Panc1 (cell line): ENCODE results near the gene HEPHL1. TPM values are rescaled to one million over a fixed set of nuclear protein-coding genes. Genes with fewer than 3 reads are reported as not detected.

Experiments used
- ATAC-seq: fragments of 200-7000 bp; cut with Tn5 transposase; 2 replicates; pipeline ENCODE4 v1.9.1; 2020; ENCODE audit warnings: mild to moderate bottlenecking, moderate library complexity
- BruUV-seq: library from RNA; stranded (reverse); fragments of 400-500 nt; replicated peaks from 2 replicates; lab custom pipeline; 2021; lab: Mats Ljungman, UMichigan
- CTCF ChIA-PET: fragments of 300-600 bp; sonication (Branson Sonifier 250); formaldehyde crosslinking; loops from one replicate; lab custom pipeline; 2022; ENCODE audit warnings: antibody characterized with exemption; lab: Charles Lee
- POLR2A ChIA-PET: fragments of 300-600 bp; sonication (Branson Sonifier 250); formaldehyde crosslinking; loops from one replicate; lab custom pipeline; 2022; ENCODE audit warnings: antibody characterized with exemption; lab: Charles Lee
- DNase-seq: peaks from one replicate; pipeline ENCODE4 v3.0.0-alpha.2; 2010; ENCODE audit warnings: low read depth, low spot score
- H3K27ac ChIP-seq: 2 replicates; pipeline ENCODE4 v1.5.1; 2011; ENCODE audit warnings: mild to moderate bottlenecking, low read length, inconsistent platforms
- H3K27me3 ChIP-seq: fragments of 200-500 bp; sonication (Bioruptor generic); 2 replicates; pipeline ENCODE4 v1.6.0; 2014; ENCODE audit warnings: low read length, inconsistent platforms; ENCODE audit not compliant: control insufficient read depth, insufficient read depth
- H3K36me3 ChIP-seq: fragments of 200-500 bp; sonication (Bioruptor generic); 2 replicates; pipeline ENCODE4 v1.5.1; 2014; ENCODE audit warnings: inconsistent platforms, mild to moderate bottlenecking, low read length, moderate library complexity; ENCODE audit not compliant: control insufficient read depth, insufficient read depth
- H3K4me1 ChIP-seq: 2 replicates; pipeline ENCODE4 v1.5.1; 2011; ENCODE audit warnings: inconsistent platforms, mild to moderate bottlenecking, low read length, moderate library complexity; ENCODE audit not compliant: control insufficient read depth, insufficient read depth
- H3K4me3 ChIP-seq, 2 experiments: 2 replicates each; pipeline ENCODE4 v1.5.1; 2011 to 2012; ENCODE audit warnings: low read depth in 2 of 2, low read length in 2 of 2, mild to moderate bottlenecking in 2 of 2, inconsistent platforms in 1 of 2, moderate library complexity in 1 of 2
- H3K9me3 ChIP-seq: fragments of 200-500 bp; sonication (Bioruptor generic); 2 replicates; pipeline ENCODE4 v1.5.1; 2014; ENCODE audit warnings: low read depth, mild to moderate bottlenecking, inconsistent platforms, low read length, moderate library complexity; ENCODE audit not compliant: control insufficient read depth, insufficient read depth
- POLR2AphosphoS5 ChIP-seq: IDR thresholded peaks from 2 replicates; pipeline ENCODE4 v1.6.1; 2012; ENCODE audit warnings: mild to moderate bottlenecking, low read depth, low read length, moderate library complexity
- SIN3A ChIP-seq: IDR thresholded peaks from 2 replicates; pipeline ENCODE4 v1.6.1; 2012; ENCODE audit warnings: low read depth, mild to moderate bottlenecking, low read length, moderate library complexity, borderline replicate concordance; ENCODE audit not compliant: insufficient read depth
- TCF7L2 ChIP-seq: IDR thresholded peaks from 2 replicates; pipeline ENCODE4 v1.6.1; 2011; ENCODE audit warnings: mild to moderate bottlenecking, low read depth, low read length, inconsistent platforms
- in situ Hi-C: cut with HindIII; loops from 2 replicates; pipeline ENCODE4 v1.10.0; 2016; ENCODE audit warnings: low sequenced_read_pairs, low pct_unique_long_range_greater_than_20kb
- intact Hi-C: fragments of 100-400 bp; cut with micrococcal nuclease; formaldehyde crosslinking; loops from one replicate; pipeline ENCODE4 v1.10.0; 2022; ENCODE audit not compliant: unreplicated experiment
- total RNA-seq: library from RNA; stranded (reverse); gene quantifications from one replicate; pipeline ENCODE4 v1.2.1, GENCODE V29; 2021; ENCODE audit not compliant: unreplicated experiment
- TF ChIP-seq, protein P1 (sequence below): fragments of 450-650 bp; IDR thresholded peaks from 2 replicates; pipeline ENCODE4 v1.5.1; 2017; ENCODE audit warnings: mild to moderate bottlenecking
- TF ChIP-seq, protein P2 (sequence below), 2 experiments: IDR thresholded peaks; 2 replicates each; pipeline ENCODE4 v1.6.1; 2011 to 2012; ENCODE audit warnings: low read depth in 2 of 2, control low read depth in 1 of 2, low read length in 1 of 2, mild to moderate bottlenecking in 1 of 2, moderate library complexity in 1 of 2; ENCODE audit not compliant: insufficient read depth in 1 of 2

Gene HEPHL1
- total RNA-seq, 1 experiment from 2014 or later, result not detected

DNA sequence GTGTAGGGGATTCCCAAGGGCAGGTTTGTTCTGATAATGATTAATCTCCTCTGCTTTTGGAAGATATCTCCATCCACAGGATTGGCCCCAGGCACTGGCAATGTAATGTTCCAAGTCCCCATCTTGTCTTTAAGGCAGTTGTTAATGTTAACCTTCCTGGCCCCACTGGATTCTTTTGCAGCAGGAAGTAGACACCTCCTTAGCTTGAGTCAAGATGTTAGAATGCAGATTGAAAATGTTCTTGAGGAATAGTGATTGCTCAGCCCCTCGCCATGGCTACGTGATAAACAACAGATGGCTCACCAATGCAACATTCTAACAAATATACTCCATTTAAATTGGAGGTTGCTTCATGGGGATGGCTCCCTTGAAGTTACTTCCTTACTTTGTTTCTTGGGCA is 7.3 kb downstream of the HEPHL1 start:
- intact Hi-C loops, result no loop called here
- Histone ChIP-seq H3K27me3 (no peaks in the 10 kb centered on the region), H3K9me3 (no peaks in the 10 kb centered on the region), H3K36me3 (no peaks in the 10 kb centered on the region), H3K4me1 (no peaks in the 10 kb centered on the region), H3K27ac (no peak overlapping the region), H3K4me3 (no peak overlapping the region)
- in situ Hi-C loops, result no loop called here
- no TSS peak for BruUV-seq
- DNase-seq, result no peak
- ATAC-seq, result no peak
- TF ChIP-seq, protein P1, sequence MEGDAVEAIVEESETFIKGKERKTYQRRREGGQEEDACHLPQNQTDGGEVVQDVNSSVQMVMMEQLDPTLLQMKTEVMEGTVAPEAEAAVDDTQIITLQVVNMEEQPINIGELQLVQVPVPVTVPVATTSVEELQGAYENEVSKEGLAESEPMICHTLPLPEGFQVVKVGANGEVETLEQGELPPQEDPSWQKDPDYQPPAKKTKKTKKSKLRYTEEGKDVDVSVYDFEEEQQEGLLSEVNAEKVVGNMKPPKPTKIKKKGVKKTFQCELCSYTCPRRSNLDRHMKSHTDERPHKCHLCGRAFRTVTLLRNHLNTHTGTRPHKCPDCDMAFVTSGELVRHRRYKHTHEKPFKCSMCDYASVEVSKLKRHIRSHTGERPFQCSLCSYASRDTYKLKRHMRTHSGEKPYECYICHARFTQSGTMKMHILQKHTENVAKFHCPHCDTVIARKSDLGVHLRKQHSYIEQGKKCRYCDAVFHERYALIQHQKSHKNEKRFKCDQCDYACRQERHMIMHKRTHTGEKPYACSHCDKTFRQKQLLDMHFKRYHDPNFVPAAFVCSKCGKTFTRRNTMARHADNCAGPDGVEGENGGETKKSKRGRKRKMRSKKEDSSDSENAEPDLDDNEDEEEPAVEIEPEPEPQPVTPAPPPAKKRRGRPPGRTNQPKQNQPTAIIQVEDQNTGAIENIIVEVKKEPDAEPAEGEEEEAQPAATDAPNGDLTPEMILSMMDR, result no peak
- no peak for TF ChIP-seq POLR2AphosphoS5
- TF ChIP-seq, protein P2, sequence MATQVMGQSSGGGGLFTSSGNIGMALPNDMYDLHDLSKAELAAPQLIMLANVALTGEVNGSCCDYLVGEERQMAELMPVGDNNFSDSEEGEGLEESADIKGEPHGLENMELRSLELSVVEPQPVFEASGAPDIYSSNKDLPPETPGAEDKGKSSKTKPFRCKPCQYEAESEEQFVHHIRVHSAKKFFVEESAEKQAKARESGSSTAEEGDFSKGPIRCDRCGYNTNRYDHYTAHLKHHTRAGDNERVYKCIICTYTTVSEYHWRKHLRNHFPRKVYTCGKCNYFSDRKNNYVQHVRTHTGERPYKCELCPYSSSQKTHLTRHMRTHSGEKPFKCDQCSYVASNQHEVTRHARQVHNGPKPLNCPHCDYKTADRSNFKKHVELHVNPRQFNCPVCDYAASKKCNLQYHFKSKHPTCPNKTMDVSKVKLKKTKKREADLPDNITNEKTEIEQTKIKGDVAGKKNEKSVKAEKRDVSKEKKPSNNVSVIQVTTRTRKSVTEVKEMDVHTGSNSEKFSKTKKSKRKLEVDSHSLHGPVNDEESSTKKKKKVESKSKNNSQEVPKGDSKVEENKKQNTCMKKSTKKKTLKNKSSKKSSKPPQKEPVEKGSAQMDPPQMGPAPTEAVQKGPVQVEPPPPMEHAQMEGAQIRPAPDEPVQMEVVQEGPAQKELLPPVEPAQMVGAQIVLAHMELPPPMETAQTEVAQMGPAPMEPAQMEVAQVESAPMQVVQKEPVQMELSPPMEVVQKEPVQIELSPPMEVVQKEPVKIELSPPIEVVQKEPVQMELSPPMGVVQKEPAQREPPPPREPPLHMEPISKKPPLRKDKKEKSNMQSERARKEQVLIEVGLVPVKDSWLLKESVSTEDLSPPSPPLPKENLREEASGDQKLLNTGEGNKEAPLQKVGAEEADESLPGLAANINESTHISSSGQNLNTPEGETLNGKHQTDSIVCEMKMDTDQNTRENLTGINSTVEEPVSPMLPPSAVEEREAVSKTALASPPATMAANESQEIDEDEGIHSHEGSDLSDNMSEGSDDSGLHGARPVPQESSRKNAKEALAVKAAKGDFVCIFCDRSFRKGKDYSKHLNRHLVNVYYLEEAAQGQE (IDR thresholded peaks at IDR 0.05; ENCODE audit: insufficient read depth in 1 of 2, low read depth in 2 of 2, low read length in 1 of 2), result no peak
- no peak for TF ChIP-seq SIN3A
- TF ChIP-seq TCF7L2, result no peak
- CTCF ChIA-PET, result no interaction called here
- POLR2A ChIA-PET, result no interaction called here

DNA sequence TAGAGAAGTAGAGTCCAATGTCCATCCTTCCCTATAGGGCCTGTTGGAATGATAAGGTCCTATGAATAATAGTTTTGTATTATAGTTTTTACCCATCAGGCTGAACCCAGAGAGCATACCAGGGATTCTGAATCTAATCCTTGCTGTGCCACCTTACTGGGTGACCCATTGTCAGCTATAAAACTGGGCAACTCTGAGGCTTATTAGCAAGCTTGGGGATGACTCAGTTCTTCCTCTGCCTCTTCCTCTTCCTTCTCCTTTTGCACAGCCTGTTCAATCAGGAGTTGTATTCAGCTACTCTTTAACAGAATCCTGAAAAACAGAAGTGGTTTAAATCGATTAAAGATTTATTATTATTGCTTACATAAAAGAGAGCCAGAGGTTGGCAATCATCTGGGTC is 8.9 kb downstream of the HEPHL1 start:
- Histone ChIP-seq H3K9me3 (no peaks in the 10 kb centered on the region), H3K4me1 (no peaks in the 10 kb centered on the region), H3K4me3 (no peak overlapping the region), H3K27me3 (no peaks in the 10 kb centered on the region; the same call in 1 of the 2 replicates), H3K27ac (no peak overlapping the region), H3K36me3 (no peaks in the 10 kb centered on the region)
- in situ Hi-C loops, result no loop called here
- BruUV-seq, result no TSS peak
- DNase-seq (no peak), ATAC-seq (no peak)
- intact Hi-C loops, result no loop called here
- TF ChIP-seq, protein P1, result no peak
- no peak for TF ChIP-seq SIN3A
- TF ChIP-seq, protein P2 (IDR thresholded peaks at IDR 0.05; ENCODE audit: insufficient read depth in 1 of 2, low read depth in 2 of 2, low read length in 1 of 2), result no peak
- no peak for TF ChIP-seq TCF7L2
- no peak for TF ChIP-seq POLR2AphosphoS5
- ChIA-PET CTCF (no interaction called here), POLR2A (no interaction called here)
